ENCODE results near the gene ZNF653. TPM values are rescaled to one million over a fixed set of nuclear protein-coding genes. Genes with fewer than 3 reads are reported as not detected.

Gene ZNF653
- total and polyA plus RNA-seq, 2 of the 8 experiments (the other 6 are each of a cell fraction or from before 2014, with no cell fraction given), result 7.0 to 7.9 TPM

GRCh38 chr19:11448410-11448809 lies 57.2 kb downstream of the ZNF653 start (continued):
- TF ChIP-seq E2F6 (IDR thresholded peaks at IDR 0.05) (no peak), SIX5 (IDR thresholded peaks at IDR 0.05; ENCODE audit: low read depth, low read length) (no peak), MAFK (IDR thresholded peaks at IDR 0.05; ENCODE audit: low read depth, low read length) (no peak), SP4 (IDR thresholded peaks at IDR 0.05; ENCODE audit: low read length) (no peak), SIN3A (conservative IDR thresholded peaks at IDR 0.05 in 1 of 2, IDR thresholded peaks at IDR 0.05 in 1 of 2; ENCODE audit: low read depth in 1 of 2, low read length in 2 of 2) (no peak)
